DOHH2 (cell line): ENCODE measurements around the gene AP2A1.

Source experiments
- H3F3A ChIP-seq: fragments of 200-600 bp; sonication (generic), shearing (Covaris generic); 2 replicates; pipeline ENCODE4 v1.6.0; 2016; ENCODE audit warnings: antibody characterized with exemption, mild to moderate bottlenecking; ENCODE audit not compliant: control insufficient read depth, insufficient read depth
- H3K27ac ChIP-seq: fragments of 200-600 bp; sonication (generic); 2 replicates; pipeline ENCODE4 v1.5.1; 2014; ENCODE audit warnings: low read depth, mild to moderate bottlenecking, low read length, moderate library complexity
- H3K27me3 ChIP-seq: fragments of 200-600 bp; sonication (generic); 2 replicates; pipeline ENCODE4 v1.6.1; 2014; ENCODE audit warnings: mild to moderate bottlenecking, low read length, mixed read lengths; ENCODE audit not compliant: control insufficient read depth
- H3K36me3 ChIP-seq: fragments of 200-600 bp; sonication (generic); 2 replicates; pipeline ENCODE4 v1.6.1; 2014; ENCODE audit warnings: mild to moderate bottlenecking, low read length, moderate library complexity, mixed read lengths; ENCODE audit not compliant: control insufficient read depth
- H3K4me1 ChIP-seq: fragments of 200-600 bp; sonication (generic); 2 replicates; pipeline ENCODE4 v1.6.1; 2014; ENCODE audit warnings: mild to moderate bottlenecking, low read length, mixed read lengths; ENCODE audit not compliant: control insufficient read depth
- H3K4me2 ChIP-seq: fragments of 200-600 bp; sonication (generic); 2 replicates; pipeline ENCODE4 v1.6.0; 2014; ENCODE audit warnings: mild to moderate bottlenecking, low read length, moderate library complexity
- H3K4me3 ChIP-seq: fragments of 200-600 bp; sonication (generic); 2 replicates; pipeline ENCODE4 v1.5.1; 2014; ENCODE audit warnings: mild to moderate bottlenecking, low read length, mixed read lengths
- H3K79me2 ChIP-seq: fragments of 200-600 bp; sonication (generic); 2 replicates; pipeline ENCODE4 v1.6.1; 2014; ENCODE audit warnings: mild to moderate bottlenecking, low read length, mixed read lengths; ENCODE audit not compliant: control insufficient read depth
- H3K9me2 ChIP-seq: fragments of 200-600 bp; sonication (generic); replicated peaks from 2 replicates; pipeline ENCODE4 v1.6.1; 2014; ENCODE audit warnings: mild to moderate bottlenecking, low read length, mixed read lengths; ENCODE audit not compliant: control insufficient read depth
- H3K9me3 ChIP-seq: fragments of 200-600 bp; sonication (generic); 2 replicates; pipeline ENCODE4 v1.6.1; 2014; ENCODE audit warnings: antibody characterized with exemption, low read length, mixed read lengths; ENCODE audit not compliant: control insufficient read depth, insufficient read depth
- H4K20me1 ChIP-seq: fragments of 200-600 bp; sonication (generic); 2 replicates; pipeline ENCODE4 v1.6.0; 2014; ENCODE audit warnings: low read depth, mild to moderate bottlenecking, antibody characterized with exemption, low read length, moderate library complexity; ENCODE audit not compliant: control insufficient read depth, insufficient read depth
- EZH2phosphoT487 ChIP-seq: fragments of 200-600 bp; sonication (generic); IDR thresholded peaks from 2 replicates; pipeline ENCODE4 v1.6.1; 2017; ENCODE audit warnings: borderline replicate concordance, mild to moderate bottlenecking, antibody characterized with exemption, low read length, moderate library complexity, mixed read lengths
- TF ChIP-seq, protein P1 (sequence below): fragments of 200-600 bp; sonication (generic); IDR thresholded peaks from one replicate; pipeline ENCODE4 v1.5.1; 2014; ENCODE audit warnings: antibody characterized with exemption, mild to moderate bottlenecking, low read depth, low read length; ENCODE audit not compliant: poor library complexity, severe bottlenecking

Gene AP2A1

DNA sequence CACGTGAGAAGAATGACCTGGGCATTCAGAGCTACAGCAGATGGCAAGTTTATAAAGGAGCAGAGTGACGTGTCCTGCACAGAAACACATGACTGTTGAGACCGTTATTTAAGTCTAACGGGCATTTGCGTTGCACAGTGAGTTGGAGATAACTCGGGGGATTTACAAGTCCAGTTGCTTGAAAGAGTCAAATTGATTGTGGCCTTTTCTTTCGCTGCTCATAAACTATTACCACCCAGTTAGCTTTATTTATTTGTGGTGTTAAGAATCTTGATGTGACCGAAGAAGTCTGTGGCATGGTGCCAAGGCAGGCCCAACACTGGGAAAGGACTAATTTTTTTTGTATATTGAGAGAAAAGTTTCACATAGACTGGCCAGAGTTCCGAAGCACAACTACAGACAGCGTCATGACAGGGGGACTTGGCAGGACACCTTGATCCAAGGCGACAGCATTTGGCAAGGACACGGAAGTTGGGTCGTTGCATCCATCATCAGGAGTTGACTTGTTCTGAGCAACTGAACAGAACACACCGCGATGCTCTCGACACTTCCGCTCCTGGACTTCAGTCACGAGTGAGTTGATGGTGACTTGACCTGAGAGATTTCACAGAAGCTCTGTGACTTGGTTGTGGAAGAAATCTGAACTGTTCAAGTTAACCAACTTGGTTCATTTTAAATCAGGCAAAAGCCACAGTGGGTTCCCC, 72.2 kb downstream of the AP2A1 start:
- no peak overlapping the region for H3K4me3 ChIP-seq
- no peak overlapping the region for H3K4me2 ChIP-seq
- peaks cover 20% of the 10 kb centered on the region for H3F3A ChIP-seq
- H3K27me3 ChIP-seq, result no peaks in the 10 kb centered on the region
- peaks cover 72% of the 10 kb centered on the region for H3K36me3 ChIP-seq
- H3K27ac ChIP-seq, result no peak overlapping the region
- no peaks in the 10 kb centered on the region; the same call in 1 of the 2 replicates for H3K79me2 ChIP-seq
- peaks cover 24% of the 10 kb centered on the region for H3K4me1 ChIP-seq
- no peaks in the 10 kb centered on the region for H3K9me3 ChIP-seq
- H3K9me2 ChIP-seq, result no peaks in the 10 kb centered on the region
- TF ChIP-seq EZH2phosphoT487, result no peak
- TF ChIP-seq, protein P1, sequence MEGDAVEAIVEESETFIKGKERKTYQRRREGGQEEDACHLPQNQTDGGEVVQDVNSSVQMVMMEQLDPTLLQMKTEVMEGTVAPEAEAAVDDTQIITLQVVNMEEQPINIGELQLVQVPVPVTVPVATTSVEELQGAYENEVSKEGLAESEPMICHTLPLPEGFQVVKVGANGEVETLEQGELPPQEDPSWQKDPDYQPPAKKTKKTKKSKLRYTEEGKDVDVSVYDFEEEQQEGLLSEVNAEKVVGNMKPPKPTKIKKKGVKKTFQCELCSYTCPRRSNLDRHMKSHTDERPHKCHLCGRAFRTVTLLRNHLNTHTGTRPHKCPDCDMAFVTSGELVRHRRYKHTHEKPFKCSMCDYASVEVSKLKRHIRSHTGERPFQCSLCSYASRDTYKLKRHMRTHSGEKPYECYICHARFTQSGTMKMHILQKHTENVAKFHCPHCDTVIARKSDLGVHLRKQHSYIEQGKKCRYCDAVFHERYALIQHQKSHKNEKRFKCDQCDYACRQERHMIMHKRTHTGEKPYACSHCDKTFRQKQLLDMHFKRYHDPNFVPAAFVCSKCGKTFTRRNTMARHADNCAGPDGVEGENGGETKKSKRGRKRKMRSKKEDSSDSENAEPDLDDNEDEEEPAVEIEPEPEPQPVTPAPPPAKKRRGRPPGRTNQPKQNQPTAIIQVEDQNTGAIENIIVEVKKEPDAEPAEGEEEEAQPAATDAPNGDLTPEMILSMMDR, result no peak
- 0 out of 2 replicates have a peak, but pooled peaks cover 2% of the 10 kb centered on the region for H4K20me1 ChIP-seq

DNA sequence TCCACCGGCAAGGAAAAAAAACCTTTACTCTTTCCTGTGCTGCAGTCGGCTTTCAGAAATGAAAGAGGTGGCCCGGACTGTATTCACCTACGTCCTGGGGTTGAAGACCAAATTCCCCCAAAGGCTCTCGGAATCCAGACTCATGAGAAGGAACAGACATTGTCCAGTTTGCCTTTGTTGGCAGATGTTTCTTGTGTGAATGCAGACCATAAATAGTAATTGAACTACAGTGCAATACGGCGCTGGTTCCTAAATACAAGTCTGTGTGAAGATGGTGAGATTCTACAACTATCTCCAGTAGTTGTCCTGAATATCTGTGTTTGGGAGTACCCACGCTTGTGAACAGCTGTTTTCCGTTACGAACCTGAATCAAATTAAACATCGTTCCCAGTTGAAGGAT, 72.9 kb downstream of the AP2A1 start:
- peaks cover 31% of the 10 kb centered on the region for H3K4me1 ChIP-seq
- no peak overlapping the region for H3K4me2 ChIP-seq
- no peak overlapping the region for H3K27ac ChIP-seq
- no peak for TF ChIP-seq EZH2phosphoT487
- TF ChIP-seq, protein P1, result no peak
- 0 out of 2 replicates have a peak, but pooled peaks cover 2% of the 10 kb centered on the region for H4K20me1 ChIP-seq
- H3F3A ChIP-seq, result peaks cover 21% of the 10 kb centered on the region
- H3K79me2 ChIP-seq, result no peaks in the 10 kb centered on the region; the same call in 1 of the 2 replicates
- H3K36me3 ChIP-seq, result peaks cover 65% of the 10 kb centered on the region
- H3K27me3 ChIP-seq, result no peaks in the 10 kb centered on the region
- no peaks in the 10 kb centered on the region for H3K9me2 ChIP-seq
- H3K9me3 ChIP-seq, result no peaks in the 10 kb centered on the region
- H3K4me3 ChIP-seq, result no peak overlapping the region

DNA sequence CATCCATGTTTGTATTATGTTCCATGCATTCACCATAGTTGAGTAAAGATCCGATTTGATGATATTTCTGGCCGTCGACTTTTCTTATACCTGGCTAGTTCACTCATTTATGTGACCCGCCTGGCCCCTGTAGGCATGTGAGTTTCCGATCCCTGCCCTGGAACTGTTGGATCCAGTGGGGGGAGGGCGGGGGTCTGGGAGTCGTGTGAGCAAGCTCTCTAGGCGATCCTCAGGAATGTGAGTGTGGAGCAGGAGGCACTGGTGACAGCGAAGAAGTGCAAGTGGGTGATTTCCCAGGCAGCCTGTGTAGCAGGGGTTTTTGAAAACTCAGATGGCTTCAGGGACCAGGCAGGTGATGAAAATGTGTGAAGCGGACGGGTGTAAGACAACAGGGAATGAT, 73.5 kb downstream of the AP2A1 start:
- no peaks in the 10 kb centered on the region for H3K9me3 ChIP-seq
- H3K36me3 ChIP-seq, result peaks cover 59% of the 10 kb centered on the region
- peaks cover 37% of the 10 kb centered on the region for H3K4me1 ChIP-seq
- H3F3A ChIP-seq, result peaks cover 23% of the 10 kb centered on the region
- H3K4me3 ChIP-seq, result no peak overlapping the region
- H3K27me3 ChIP-seq, result no peaks in the 10 kb centered on the region
- H3K79me2 ChIP-seq, result no peaks in the 10 kb centered on the region; the same call in 1 of the 2 replicates
- TF ChIP-seq EZH2phosphoT487, result no peak
- TF ChIP-seq, protein P1, result no peak
- 0 out of 2 replicates have a peak, but pooled peaks cover 2% of the 10 kb centered on the region for H4K20me1 ChIP-seq
- H3K9me2 ChIP-seq, result no peaks in the 10 kb centered on the region
- H3K27ac ChIP-seq, result no peak overlapping the region
- no peak overlapping the region for H3K4me2 ChIP-seq
